IMR-90 (cell line): ENCODE data around the gene PIK3CA. TPM values are rescaled to one million over a fixed set of nuclear protein-coding genes. Genes with fewer than 3 reads are reported as not detected.

ENCODE experiments used
- ATAC-seq: fragments of 200-7000 bp; cut with Tn5 transposase; 2 replicates; pipeline ENCODE4 v1.9.1; 2020; ENCODE audit warnings: low read depth, mild to moderate bottlenecking, moderate library complexity
- BruUV-seq: library from RNA; stranded (reverse); fragments of 400-500 nt; replicated peaks from 2 replicates; lab custom pipeline; 2021; lab: Mats Ljungman, UMichigan
- CTCF ChIA-PET: fragments of 300-600 bp; formaldehyde crosslinking; extraction: SDS; loops from one replicate; lab custom pipeline; 2021; ENCODE audit warnings: antibody characterized with exemption; lab: Yijun Ruan, JAX
- POLR2A ChIA-PET: fragments of 300-600 bp; sonication (Branson Sonifier 250); formaldehyde crosslinking; loops from one replicate; lab custom pipeline; 2022; ENCODE audit warnings: antibody characterized with exemption; ENCODE audit not compliant: unreplicated experiment; lab: Charles Lee
- DNase-seq: peaks from one replicate; pipeline ENCODE4 v3.0.0; 2013
- H2AFZ ChIP-seq: replicated peaks from 2 replicates; pipeline ENCODE3; 2013; ENCODE audit warnings: low read length, mild to moderate bottlenecking; ENCODE audit not compliant: poor library complexity
- H2AK5ac ChIP-seq: 2 replicates; pipeline ENCODE4 v1.6.1; 2013; ENCODE audit warnings: low read depth, low read length, inconsistent platforms
- H2AK9ac ChIP-seq: replicated peaks from 2 replicates; pipeline ENCODE3; 2013; ENCODE audit warnings: mild to moderate bottlenecking, low read depth, low read length, moderate library complexity; ENCODE audit not compliant: poor library complexity
- H2BK120ac ChIP-seq: 2 replicates; pipeline ENCODE4 v1.6.1; 2013; ENCODE audit warnings: low read depth, low read length, inconsistent platforms
- H2BK15ac ChIP-seq: 3 replicates; pipeline ENCODE4 v1.6.1; 2013; ENCODE audit warnings: low read depth, low read length, inconsistent platforms
- H2BK20ac ChIP-seq: 2 replicates; pipeline ENCODE4 v1.6.1; 2013; ENCODE audit warnings: low read depth, mild to moderate bottlenecking, inconsistent platforms, low read length, moderate library complexity
- H2BK5ac ChIP-seq: 2 replicates; pipeline ENCODE4 v1.6.1; 2013; ENCODE audit warnings: mild to moderate bottlenecking, low read depth, low read length, inconsistent platforms; ENCODE audit not compliant: poor library complexity, severe bottlenecking
- H3K14ac ChIP-seq: replicated peaks from 2 replicates; pipeline ENCODE4 v1.6.1; 2013; ENCODE audit warnings: low read depth, low read length, inconsistent platforms
- H3K18ac ChIP-seq: 2 replicates; pipeline ENCODE4 v1.6.1; 2013; ENCODE audit warnings: low read depth, low read length, control low read depth
- H3K23ac ChIP-seq: 2 replicates; pipeline ENCODE4 v1.6.1; 2013; ENCODE audit warnings: low read depth, low read length, inconsistent platforms
- H3K27ac ChIP-seq: 2 replicates; pipeline ENCODE4 v1.5.1; 2013; ENCODE audit warnings: mild to moderate bottlenecking, control low read depth, low read length; ENCODE audit not compliant: insufficient read depth
- H3K27me3 ChIP-seq: 2 replicates; pipeline ENCODE4 v1.6.1; 2013; ENCODE audit warnings: low read length; ENCODE audit not compliant: control insufficient read depth, insufficient read depth
- H3K36me3 ChIP-seq: 2 replicates; pipeline ENCODE4 v1.6.1; 2013; ENCODE audit warnings: low read length, mixed read lengths; ENCODE audit not compliant: control insufficient read depth, insufficient read depth
- H3K4ac ChIP-seq: 2 replicates; pipeline ENCODE4 v1.6.1; 2013; ENCODE audit warnings: low read depth, low read length, inconsistent platforms
- H3K4me1 ChIP-seq: 2 replicates; pipeline ENCODE4 v1.6.1; 2013; ENCODE audit warnings: low read length, mixed read lengths; ENCODE audit not compliant: control insufficient read depth, insufficient read depth
- H3K4me2 ChIP-seq: 2 replicates; pipeline ENCODE4 v1.6.1; 2013; ENCODE audit warnings: low read depth, mild to moderate bottlenecking, control low read depth, low read length, moderate library complexity
- H3K4me3 ChIP-seq: 2 replicates; pipeline ENCODE4 v1.5.1; 2013; ENCODE audit warnings: low read depth, mild to moderate bottlenecking, control low read depth, low read length, moderate library complexity; ENCODE audit not compliant: insufficient read depth
- H3K56ac ChIP-seq: 2 replicates; pipeline ENCODE4 v1.6.1; 2013; ENCODE audit warnings: low read length, inconsistent platforms; ENCODE audit not compliant: insufficient read depth; ENCODE audit errors: extremely low read depth
- H3K79me1 ChIP-seq, 2 experiments: 2 replicates each; pipeline ENCODE4 v1.6.1; 2013; ENCODE audit warnings: low read length in 2 of 2, inconsistent platforms in 1 of 2, low read depth in 1 of 2
- H3K9ac ChIP-seq: 2 replicates; pipeline ENCODE4 v1.6.1; 2013; ENCODE audit warnings: low read depth, low read length, control low read depth
- H3K9me1 ChIP-seq: 2 replicates; pipeline ENCODE4 v1.6.1; 2013; ENCODE audit warnings: low read length, inconsistent platforms; ENCODE audit not compliant: insufficient read depth
- H3K9me3 ChIP-seq: 2 replicates; pipeline ENCODE4 v1.6.1; 2013; ENCODE audit warnings: low read length; ENCODE audit not compliant: control insufficient read depth, insufficient read depth
- H4K20me1 ChIP-seq: 2 replicates; pipeline ENCODE4 v1.6.1; 2013; ENCODE audit warnings: low read length, inconsistent platforms; ENCODE audit not compliant: insufficient read depth
- H4K5ac ChIP-seq: 2 replicates; pipeline ENCODE4 v1.6.1; 2013; ENCODE audit warnings: mild to moderate bottlenecking, low read depth, low read length, control low read depth
- H4K8ac ChIP-seq, 2 experiments: 2 replicates each; pipeline ENCODE4 v1.6.1; 2013; ENCODE audit warnings: low read depth in 2 of 2, low read length in 2 of 2, control low read depth in 1 of 2, inconsistent platforms in 1 of 2
- H4K91ac ChIP-seq: 2 replicates; pipeline ENCODE4 v1.6.1; 2013; ENCODE audit warnings: low read depth, low read length, inconsistent platforms; ENCODE audit not compliant: insufficient read depth
- CEBPB ChIP-seq: IDR thresholded peaks from 2 replicates; pipeline ENCODE4 v1.6.1; 2012; ENCODE audit warnings: low read depth, low read length, improper control_type of control experiment
- CTCF ChIP-seq: conservative IDR thresholded peaks from 2 replicates; pipeline ENCODE4 v1.5.1; 2012; ENCODE audit warnings: mild to moderate bottlenecking, low read depth, low read length, improper control_type of control experiment
- MAFK ChIP-seq: IDR thresholded peaks from 2 replicates; pipeline ENCODE4 v1.6.1; 2012; ENCODE audit warnings: low read depth, low read length, improper control_type of control experiment
- POLR2A ChIP-seq: IDR thresholded peaks from 2 replicates; pipeline ENCODE4 v1.6.1; 2012; ENCODE audit warnings: mild to moderate bottlenecking, low read depth, low read length
- RFX5 ChIP-seq: IDR thresholded peaks from 2 replicates; pipeline ENCODE4 v1.8.0; 2012; ENCODE audit warnings: low read depth, mild to moderate bottlenecking, low read length, moderate library complexity
- WGBS, 2 experiments: methylation state at CpG; one replicate each; pipeline versions ENCODE4 v1.1.5 to v1.1.7; 2013; ENCODE audit warnings: missing lambda C conversion rate in 2 of 2; ENCODE audit not compliant: insufficient read length in 1 of 2; ENCODE audit errors: extremely low coverage in 2 of 2; 5-methylcytosine and 5-hydroxymethylcytosine counted together
- dilution Hi-C: fragments of 300-500 bp; cut with HindIII; formaldehyde crosslinking; loops from one replicate; pipeline ENCODE4 v1.14.3; 2018; ENCODE audit warnings: low sequenced_read_pairs; ENCODE audit not compliant: unreplicated experiment
- in situ Hi-C: fragments of 300-500 bp; cut with MboI; formaldehyde crosslinking; loops from 3 replicates; pipeline ENCODE4 v1.14.3; 2019; ENCODE audit warnings: low sequenced_read_pairs, inconsistent platforms, mixed read lengths
- intact Hi-C: fragments of 100-400 bp; cut with micrococcal nuclease; formaldehyde crosslinking; loops from 2 replicates; pipeline ENCODE4 v1.10.0; 2022
- polyA plus RNA-seq, 3 experiments: library from polyadenylated mRNA; depleted of rRNA; stranded (reverse); fragments of >200 nt; gene quantifications; 2 replicates each; pipeline ENCODE4 v1.2.3, GENCODE V29; 2012; ENCODE audit warnings: low replicate concordance in 1 of 3
- total RNA-seq: library from RNA; depleted of rRNA; stranded (reverse); fragments of >200 nt; gene quantifications from 2 replicates; pipeline ENCODE4 v1.2.3, GENCODE V29; 2012
- TF ChIP-seq, protein P1 (sequence below): fragments of 150-350 bp; IDR thresholded peaks from 2 replicates; pipeline ENCODE4 v1.6.1; 2017; ENCODE audit warnings: mild to moderate bottlenecking, antibody characterized with exemption, low read length, low read depth
- TF ChIP-seq, protein P2 (sequence below): fragments of 150-350 bp; IDR thresholded peaks from 2 replicates; pipeline ENCODE4 v1.6.1; 2016; ENCODE audit warnings: low read depth, mild to moderate bottlenecking, low read length, moderate library complexity, borderline replicate concordance

The PIK3CA gene
- total and polyA plus RNA-seq, 2 of the 4 experiments (the other 2 are of a cell fraction): 5.7 to 22.4 TPM

GRCh38 chr3:179264449-179264848 is 116.3 kb downstream of the PIK3CA start:
- in situ Hi-C loops (no loop called here), intact Hi-C loops (no loop called here), dilution Hi-C loops (no loop called here)
- no peak overlapping the region for H2AK5ac ChIP-seq
- ChIA-PET CTCF (no interaction called here), POLR2A (no interaction called here)
- peaks cover 3% of the 10 kb centered on the region; the same call in 1 of the 2 replicates for H3K9me3 ChIP-seq
- no peak overlapping the region for H3K9ac ChIP-seq
- H2AFZ ChIP-seq: no peak overlapping the region
- no peak overlapping the region for H3K18ac ChIP-seq
- H3K4me2 ChIP-seq: no peak overlapping the region
- H4K5ac ChIP-seq: no peak overlapping the region
- no peaks in the 10 kb centered on the region for H4K20me1 ChIP-seq
- no TSS peak for BruUV-seq
- H3K4me1 ChIP-seq: peaks cover 2% of the 10 kb centered on the region; the same call in 1 of the 2 replicates
- H2BK120ac ChIP-seq: no peak overlapping the region
- no peak overlapping the region for H3K14ac ChIP-seq
- DNase-seq (no peak), ATAC-seq (no peak)
- no peak overlapping the region for H3K56ac ChIP-seq
- no peak overlapping the region for H2BK15ac ChIP-seq
- H3K4ac ChIP-seq: no peak overlapping the region
- no peaks in the 10 kb centered on the region for H3K36me3 ChIP-seq
- H4K8ac ChIP-seq: no peak overlapping the region
- WGBS, 2 experiments: 100% methylated on average over 1 of the region's 4 CpGs; no CpG with 5 or more reads in 1 of the 2 experiments
- no peak overlapping the region for H4K91ac ChIP-seq
- H3K27me3 ChIP-seq: peaks cover 3% of the 10 kb centered on the region; the same call in 1 of the 2 replicates
- H3K4me3 ChIP-seq: no peak overlapping the region
- no peak overlapping the region for H2AK9ac ChIP-seq
- no peaks in the 10 kb centered on the region for H3K79me1 ChIP-seq
- H2BK20ac ChIP-seq: no peak overlapping the region
- TF ChIP-seq CTCF (no peak), MAFK (no peak), POLR2A (no peak), RFX5 (no peak), CEBPB (no peak)
- TF ChIP-seq, protein P1, sequence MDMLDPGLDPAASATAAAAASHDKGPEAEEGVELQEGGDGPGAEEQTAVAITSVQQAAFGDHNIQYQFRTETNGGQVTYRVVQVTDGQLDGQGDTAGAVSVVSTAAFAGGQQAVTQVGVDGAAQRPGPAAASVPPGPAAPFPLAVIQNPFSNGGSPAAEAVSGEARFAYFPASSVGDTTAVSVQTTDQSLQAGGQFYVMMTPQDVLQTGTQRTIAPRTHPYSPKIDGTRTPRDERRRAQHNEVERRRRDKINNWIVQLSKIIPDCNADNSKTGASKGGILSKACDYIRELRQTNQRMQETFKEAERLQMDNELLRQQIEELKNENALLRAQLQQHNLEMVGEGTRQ: no peak
- TF ChIP-seq, protein P2, sequence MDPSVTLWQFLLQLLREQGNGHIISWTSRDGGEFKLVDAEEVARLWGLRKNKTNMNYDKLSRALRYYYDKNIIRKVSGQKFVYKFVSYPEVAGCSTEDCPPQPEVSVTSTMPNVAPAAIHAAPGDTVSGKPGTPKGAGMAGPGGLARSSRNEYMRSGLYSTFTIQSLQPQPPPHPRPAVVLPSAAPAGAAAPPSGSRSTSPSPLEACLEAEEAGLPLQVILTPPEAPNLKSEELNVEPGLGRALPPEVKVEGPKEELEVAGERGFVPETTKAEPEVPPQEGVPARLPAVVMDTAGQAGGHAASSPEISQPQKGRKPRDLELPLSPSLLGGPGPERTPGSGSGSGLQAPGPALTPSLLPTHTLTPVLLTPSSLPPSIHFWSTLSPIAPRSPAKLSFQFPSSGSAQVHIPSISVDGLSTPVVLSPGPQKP: no peak
- no peak overlapping the region for H3K27ac ChIP-seq
- no peak overlapping the region for H3K23ac ChIP-seq
- no peaks in the 10 kb centered on the region for H3K9me1 ChIP-seq
- no peak overlapping the region for H2BK5ac ChIP-seq
